ENCODE measurements around the gene UXS1.

The UXS1 gene

DNA sequence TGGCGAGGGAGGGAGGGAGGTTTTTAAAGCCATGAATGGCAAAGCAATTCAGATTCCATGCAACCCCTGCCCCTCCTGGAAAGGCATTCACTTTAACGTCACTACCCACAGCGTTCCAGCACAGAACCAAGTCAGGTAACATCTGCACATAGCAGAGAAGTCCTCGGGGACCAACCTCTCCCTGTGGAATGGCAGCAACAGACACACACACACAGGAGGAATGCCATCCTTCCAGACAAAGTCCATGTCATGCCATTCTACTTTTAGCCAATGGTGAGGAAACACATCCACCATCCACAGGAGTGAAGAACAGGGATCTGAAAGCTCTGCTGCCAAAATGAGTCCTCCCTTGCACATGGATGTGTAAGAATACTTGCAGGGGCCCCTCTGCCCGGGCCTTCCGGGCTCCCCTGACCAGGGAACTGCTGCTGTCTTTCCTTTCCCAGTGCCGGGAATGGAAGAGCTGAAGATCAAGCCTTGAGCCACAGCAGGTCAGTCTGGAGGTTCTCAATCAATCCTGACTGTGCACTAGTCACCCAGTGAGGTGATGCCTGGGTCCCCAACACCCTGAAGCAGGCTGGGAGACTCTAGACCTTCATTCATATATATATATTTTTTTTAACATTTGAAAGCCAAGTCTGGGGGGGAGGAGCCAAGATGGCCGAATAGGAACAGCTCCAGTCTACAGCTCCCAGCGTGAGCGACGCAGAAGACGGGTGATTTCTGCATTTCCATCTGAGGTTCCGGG lies 63.7 kb downstream of the UXS1 start:
- DNase-seq (ENCODE audit: low read depth in 2 of 2): no peak

DNA sequence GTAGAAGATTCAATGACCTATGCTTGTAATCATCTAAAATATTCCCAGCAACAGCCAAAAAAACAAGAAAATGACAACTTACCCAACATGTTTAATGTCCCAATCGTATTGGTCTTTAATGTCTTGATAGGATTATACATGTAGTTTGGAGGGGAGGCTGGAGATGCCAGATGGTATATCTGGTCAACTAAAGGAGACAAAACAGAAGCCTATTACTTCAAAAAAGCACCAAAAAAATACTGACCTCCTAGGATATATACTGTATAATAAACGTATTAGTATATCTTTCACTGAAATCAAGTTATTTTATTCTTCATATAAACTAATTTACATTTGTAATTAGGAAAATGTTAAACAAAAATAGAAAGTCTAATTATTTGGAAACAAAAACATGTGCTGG lies 64.5 kb downstream of the UXS1 start:
- no peak for DNase-seq (ENCODE audit: low read depth in 2 of 2)

GRCh38 chr2:106129150-106129549 lies 65.0 kb downstream of the UXS1 start:
- DNase-seq (ENCODE audit: low read depth in 2 of 2): no peak

GRCh38 chr2:106127776-106128268 lies 66.3 kb downstream of the UXS1 start:
- no peak for DNase-seq (ENCODE audit: low read depth in 2 of 2)

GRCh38 chr2:106127282-106127771 lies 66.8 kb downstream of the UXS1 start:
- DNase-seq (ENCODE audit: low read depth in 2 of 2): no peak

GRCh38 chr2:106126705-106127281 lies 67.3 kb downstream of the UXS1 start:
- DNase-seq (ENCODE audit: low read depth in 2 of 2): no peak

DNA sequence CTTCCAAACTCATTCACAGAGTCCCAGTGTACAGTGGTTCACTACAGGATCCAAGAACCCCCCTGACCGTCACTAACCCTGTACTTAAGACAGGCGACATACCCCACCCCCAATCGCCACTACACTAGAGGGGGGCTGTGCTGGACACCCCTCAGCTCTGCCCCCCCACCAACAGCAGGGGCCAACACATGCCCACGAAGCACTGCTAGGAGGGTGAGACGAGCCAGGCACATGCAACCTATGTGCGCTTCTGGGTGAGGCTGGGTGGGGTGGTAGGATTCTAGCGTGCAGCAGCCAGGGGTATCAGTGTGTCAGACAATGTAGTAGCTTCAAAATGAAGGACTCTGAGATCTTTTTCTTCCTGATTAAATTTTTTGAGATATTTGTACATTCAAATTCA lies 67.8 kb downstream of the UXS1 start:
- no peak for DNase-seq (ENCODE audit: low read depth in 2 of 2)

GRCh38 chr2:106124905-106125549 lies 69.1 kb downstream of the UXS1 start:
- DNase-seq (ENCODE audit: low read depth in 2 of 2): no peak

DNA sequence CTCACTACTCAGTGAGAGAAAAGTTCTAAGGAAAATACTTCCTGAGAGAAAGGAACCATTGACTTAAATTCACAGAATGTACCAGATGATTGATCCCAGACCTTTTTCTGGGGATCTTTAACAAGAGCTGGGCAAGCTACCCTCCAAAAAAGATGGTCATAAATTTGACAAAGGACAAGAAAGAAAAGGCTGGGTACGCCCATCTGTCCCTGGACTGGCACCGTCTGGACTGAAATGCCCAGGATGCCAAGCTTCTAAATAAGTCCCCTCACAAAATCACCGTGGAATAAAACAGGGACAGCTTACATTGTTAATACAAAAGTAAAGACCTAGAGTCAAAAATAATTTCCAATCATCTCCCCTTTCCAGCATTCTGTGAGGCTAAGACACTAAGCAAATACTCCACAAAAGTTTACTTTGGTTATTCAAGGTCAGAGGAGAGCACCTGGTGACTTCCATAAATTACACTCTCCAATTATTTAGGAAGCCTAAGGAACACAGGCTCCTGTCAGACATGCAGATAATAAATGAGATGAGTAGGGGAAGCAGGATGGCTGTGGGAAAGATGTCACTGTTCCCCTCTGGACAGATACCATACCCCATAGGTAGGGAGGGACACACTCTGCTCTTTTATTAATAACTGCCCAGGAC lies 69.9 kb downstream of the UXS1 start:
- no peak for DNase-seq (ENCODE audit: low read depth in 2 of 2)

DNA sequence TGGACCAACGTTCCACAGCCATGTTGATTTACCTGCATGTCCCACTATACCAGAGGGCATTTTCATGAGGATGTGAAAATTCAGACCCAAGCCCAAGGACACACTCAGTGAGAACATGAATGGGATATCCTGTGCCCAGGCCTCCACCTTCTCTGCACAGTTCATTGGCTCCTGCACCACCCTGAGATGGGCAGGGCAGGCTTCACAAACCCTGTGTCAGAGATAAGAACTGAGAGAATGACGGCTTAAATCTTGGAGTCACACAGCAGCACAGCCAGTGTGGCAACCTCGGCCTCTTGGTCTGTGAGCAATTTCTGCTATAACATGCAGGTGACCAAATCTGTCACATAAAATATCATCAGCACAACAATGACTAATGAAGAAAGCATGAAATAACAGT lies 71.9 kb downstream of the UXS1 start:
- no peak for DNase-seq (ENCODE audit: low read depth in 2 of 2)

DNA sequence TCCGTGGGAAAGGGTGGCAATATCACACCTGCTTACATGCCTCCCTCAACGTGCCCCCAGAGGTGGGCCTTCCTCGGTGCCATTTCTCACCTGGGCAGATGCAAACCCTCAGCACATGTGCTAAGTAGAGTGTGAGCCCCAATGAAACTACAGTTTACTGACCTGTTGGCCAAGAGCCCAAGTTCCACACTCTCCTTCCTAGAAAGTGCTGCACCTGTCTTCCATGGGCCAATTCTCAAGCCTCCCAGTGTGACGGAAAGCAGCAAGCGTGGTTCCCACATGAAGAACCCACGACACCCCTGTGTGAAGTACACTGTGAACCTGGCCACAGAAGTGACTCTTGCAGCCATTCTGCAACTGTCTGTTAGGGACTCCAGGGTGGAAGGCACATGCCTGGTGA lies 73.7 kb downstream of the UXS1 start:
- DNase-seq (ENCODE audit: low read depth in 2 of 2): no peak

DNA sequence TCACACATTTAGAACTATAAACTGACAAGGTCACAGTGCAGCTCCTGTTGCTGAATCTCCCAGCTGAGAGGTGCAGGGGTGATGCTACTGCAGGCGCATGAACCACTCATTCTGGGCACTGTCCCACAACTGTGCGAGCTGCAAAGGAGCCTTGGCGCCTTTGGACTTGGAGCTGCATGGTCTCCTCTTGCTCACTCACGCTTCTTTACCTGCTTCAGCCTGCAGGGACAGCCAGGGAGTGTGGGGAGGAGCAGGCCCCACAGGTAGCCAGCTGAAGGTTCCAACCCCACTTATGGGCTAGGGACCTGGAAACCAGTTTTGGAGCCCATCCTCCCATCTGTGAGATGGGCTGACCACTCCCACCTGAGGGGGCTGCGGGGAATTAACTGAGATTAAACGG lies 75.0 kb downstream of the UXS1 start:
- DNase-seq (ENCODE audit: low read depth in 2 of 2): no peak

DNA sequence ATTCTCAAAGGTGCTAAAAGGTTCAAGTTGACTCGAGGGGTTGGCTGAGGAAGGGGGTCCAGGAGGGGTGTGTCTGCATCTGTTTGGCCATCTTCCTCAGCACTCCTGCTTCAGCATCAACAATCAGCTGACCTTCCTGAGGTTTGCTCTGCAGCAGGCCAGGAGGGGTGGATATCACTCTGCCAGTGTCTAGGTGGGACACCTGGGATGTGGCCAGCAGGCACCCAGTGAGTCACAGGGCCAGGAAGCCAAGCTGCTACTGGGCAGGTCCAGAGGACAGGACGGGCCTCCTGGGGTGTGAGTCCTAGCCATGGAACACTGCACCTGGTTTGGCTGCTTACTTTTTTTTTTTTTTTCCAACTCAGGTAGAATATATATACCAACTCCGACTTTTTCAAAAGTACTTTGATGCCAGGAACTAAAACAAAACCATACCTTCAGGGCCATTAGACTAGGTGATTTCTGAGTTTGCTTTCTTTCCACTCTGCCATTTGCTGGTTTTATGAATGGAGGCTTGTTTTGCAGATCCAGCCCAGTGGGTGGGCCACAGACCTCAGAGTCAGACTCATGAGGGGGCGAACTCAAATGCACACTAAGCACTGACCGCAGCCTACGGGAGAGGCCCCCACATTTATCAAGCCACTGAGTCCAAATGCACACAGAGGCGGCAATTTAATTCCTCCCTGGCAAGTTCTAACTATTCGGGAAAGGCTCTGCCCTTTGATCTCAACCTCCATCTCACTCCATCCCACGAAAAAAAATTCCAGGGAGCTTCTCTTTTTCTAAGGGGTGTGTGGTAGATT lies 76.0 kb downstream of the UXS1 start:
- DNase-seq (ENCODE audit: low read depth in 2 of 2): no peak

GRCh38 chr2:106117347-106117746 lies 76.8 kb downstream of the UXS1 start:
- no peak for DNase-seq (ENCODE audit: low read depth in 2 of 2)

DNA sequence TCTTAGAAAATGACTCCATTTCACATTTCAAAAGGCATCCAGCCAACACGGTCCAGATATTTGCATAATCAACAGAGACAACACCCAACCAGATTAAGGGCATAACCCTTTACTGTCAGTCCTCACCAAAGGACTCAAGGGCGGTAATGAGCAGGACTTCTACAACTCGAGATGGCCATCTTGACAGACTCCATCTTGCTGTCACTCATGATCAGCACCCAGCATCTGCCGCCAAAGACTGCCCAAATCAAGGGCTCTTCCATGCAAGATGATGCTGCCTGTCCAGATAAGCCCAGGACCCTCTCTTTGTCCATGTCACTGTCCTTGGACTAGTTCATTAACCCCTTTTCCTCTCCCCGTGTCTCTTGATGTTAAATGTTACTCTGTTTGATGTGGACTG lies 77.9 kb downstream of the UXS1 start:
- DNase-seq (ENCODE audit: low read depth in 2 of 2): no peak

- DNase-seq (ENCODE audit: low read depth in 2 of 2): no peak
These were observed 78.4 kb downstream of the UXS1 start for GRCh38 chr2:106115665-106116064.

GRCh38 chr2:106115250-106115649 lies 78.9 kb downstream of the UXS1 start:
- DNase-seq (ENCODE audit: low read depth in 2 of 2): no peak

DNA sequence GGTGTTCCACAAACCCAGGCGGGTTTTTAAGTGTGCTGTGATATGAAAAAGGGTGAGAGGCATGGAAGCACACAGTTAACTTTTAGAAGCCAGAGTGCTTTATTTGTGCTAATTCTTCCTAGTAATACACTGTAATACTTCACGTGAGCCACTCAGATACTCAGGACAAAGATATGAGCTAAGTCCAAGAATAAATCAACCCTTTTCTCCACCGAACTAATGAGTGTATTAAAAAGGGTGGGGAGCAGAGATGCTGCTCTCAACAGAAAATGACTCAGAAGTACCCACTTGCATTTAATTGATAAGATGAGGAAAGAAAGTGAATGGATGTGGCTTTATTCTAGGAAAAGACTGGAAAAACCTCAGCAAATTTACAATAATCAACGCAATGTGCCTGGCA lies 79.9 kb downstream of the UXS1 start:
- DNase-seq (ENCODE audit: low read depth in 2 of 2): no peak

DNA sequence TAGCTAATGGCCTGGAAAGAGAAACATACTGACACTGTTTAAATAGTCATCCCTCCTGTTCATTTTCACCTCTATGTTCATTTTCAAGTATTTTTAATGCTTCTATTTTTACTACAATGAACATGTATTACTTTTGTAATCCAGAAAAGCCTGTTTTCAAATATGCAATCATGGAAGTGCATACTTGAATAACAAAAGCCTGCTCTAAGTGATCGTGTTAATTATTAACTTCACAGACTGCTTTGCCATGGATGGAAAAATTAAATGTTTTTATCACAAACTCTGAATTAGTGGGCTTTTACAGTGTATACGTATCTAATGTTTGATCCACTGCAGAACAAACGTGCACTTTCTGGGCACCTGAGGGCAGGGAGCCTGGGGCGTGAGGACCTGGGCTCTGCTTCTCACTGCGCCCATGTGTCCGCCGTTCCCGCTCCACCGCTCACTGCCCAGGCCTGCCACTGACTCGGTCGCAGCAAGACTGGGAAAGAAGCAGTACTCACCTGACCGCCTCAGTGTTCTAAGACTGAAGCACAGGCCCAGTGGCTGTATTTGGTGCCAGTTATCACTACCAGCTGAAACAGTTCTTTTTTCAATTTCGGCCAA lies 80.6 kb downstream of the UXS1 start:
- no peak for DNase-seq (ENCODE audit: low read depth in 2 of 2)

DNA sequence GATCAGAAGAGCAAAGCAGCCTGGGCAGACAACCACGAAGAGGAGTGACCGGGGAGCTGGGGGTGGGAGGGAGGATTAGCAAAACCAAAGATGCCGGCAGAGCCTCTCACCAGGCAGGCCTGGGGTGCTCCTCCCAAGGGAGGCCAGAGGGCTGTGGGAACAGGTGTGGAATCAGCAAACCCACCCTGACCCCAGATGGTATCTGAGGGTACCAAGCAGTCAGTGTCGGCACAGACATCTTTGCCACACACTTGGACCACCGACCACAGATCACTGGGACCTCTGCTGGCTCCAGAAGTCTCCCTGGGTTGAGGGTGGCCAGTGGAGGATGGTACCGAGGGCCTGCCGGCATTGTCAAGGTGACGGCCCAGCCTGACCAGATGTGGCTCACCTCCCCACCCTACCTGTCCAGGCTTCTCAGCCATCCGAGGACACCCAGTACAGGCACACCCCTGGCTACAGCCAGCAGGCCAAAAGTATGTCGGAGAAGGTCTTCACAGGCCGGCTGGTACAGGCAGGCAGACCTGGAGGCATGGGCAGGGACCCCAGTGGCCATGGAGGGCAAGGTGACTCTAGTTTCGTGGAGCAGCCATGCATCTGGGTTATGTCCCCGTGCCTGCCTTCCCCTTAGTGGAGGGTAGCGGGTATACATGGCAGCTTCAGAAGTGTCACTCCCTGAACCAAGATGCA lies 82.1 kb downstream of the UXS1 start:
- DNase-seq (ENCODE audit: low read depth in 2 of 2): no peak

Measured in stimulated activated CD8-positive, alpha-beta memory T cell treated with anti-CD3 and anti-CD28 coated beads, Interleukin-2, amount 100 ng/mL, for 1 hour (primary cell).